HTR-8/SVneo (cell line): ENCODE measurements around the gene BTBD10.

Source experiments
- DNase-seq: peaks from one replicate; pipeline ENCODE4 v3.0.0; 2011; ENCODE audit warnings: low spot score, mixed read lengths; ENCODE audit not compliant: insufficient read length
- FAIRE-seq: peaks from 2 replicates; lab custom pipeline; 2011; peaks lifted over from hg19 to GRCh38; lab: Jason Lieb, UNC

BTBD10 gene

DNA sequence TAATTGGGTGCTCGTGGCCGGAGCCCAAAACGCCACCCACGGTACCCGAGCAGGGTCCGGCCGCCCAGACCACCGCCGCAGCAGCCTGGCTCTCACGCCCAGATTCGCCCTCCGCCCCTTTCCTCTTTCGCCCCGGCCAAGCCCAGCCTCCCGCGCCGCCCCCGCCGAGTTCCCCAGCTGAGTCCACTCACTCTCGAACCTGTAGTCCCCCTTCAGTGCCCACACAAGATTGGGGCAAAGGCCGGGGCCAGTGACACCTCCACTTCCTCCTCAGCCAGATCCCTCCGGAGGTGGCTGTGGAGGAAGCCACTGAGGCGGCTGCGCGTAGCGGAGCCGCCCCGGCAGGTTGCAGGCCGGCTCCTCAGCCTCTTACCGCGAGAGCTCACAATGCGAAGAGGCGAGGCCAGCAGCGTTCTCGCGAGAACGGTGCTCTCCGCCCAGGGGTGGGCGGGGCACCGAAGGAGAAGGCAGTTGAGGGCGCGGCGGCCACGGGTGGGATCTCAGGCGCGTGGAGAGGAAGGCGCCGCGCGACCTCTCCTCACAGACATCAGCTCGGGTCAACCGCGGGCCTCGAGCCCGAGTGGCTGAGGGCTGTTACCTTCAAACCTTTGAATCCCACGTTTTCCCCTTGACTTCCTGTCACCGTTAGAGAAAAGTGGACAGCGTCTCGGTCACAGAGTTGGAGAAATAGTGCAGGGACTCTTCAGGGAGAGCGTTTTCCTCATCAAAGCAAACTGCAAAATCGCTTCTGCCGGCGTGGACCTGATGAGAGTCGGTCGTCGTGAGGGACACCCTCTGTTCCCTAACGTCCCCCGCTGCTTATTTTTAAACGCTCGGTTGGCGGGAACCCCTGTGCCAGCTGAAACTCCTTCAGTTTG is at the start of gene BTBD10:
Gene BTBD10 (minus strand): TSS at position 322 of the 878 bp plus-strand sequence. CDS start 18,098 bp downstream, outside the sequence.
- peak; percentile 89 for DNase-seq
- peak; percentile 84 for FAIRE-seq

DNA sequence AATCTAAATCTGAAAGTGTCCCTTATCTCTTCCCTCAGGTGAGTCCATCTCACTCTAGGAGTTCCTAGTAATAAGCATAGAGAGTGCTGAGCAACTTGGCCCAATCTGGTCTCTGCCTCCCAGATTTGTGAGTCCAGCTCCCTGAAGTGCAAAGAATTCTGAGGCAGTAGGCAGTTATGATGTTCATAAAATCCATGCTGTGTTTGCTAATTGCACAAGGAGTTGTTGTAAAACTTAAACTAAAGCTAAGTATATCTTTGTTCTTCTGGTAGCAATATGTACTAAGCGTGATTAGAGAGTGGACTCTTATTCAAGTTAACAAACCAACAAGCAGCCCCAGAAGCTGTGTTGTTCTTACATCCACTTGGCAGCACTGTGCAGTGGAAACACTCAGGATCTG is 40.4 kb upstream of the BTBD10 start:
- FAIRE-seq, result no peak
- no peak for DNase-seq

- DNase-seq, result no peak
- no peak for FAIRE-seq
These were observed 39.5 kb upstream of the BTBD10 start for GRCh38 chr11:13502492-13502891.

DNA sequence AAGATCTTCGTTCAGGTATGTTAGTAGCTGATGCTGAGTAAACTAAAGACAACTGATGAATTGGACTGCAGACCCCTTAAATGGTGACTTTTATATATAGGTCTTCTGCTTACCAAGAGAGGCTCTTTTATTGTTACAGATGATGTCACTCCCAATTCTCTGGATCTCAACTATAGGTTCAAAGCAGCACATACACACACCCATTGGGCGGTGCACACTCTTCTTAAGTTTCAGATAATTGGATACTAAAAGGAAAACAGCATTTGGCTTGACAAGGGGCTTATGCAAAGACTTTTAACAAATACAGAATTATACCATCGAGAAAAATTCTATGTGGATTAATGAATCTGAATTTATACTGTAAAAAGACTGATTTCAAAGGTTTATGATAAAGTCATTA is 32.9 kb upstream of the BTBD10 start, which contains the start of gene PTH:
Gene PTH (minus strand): TSS at position 69 of the 400 bp plus-strand sequence. CDS start 3,142 bp downstream, outside the sequence.
- FAIRE-seq, result no peak

DNA sequence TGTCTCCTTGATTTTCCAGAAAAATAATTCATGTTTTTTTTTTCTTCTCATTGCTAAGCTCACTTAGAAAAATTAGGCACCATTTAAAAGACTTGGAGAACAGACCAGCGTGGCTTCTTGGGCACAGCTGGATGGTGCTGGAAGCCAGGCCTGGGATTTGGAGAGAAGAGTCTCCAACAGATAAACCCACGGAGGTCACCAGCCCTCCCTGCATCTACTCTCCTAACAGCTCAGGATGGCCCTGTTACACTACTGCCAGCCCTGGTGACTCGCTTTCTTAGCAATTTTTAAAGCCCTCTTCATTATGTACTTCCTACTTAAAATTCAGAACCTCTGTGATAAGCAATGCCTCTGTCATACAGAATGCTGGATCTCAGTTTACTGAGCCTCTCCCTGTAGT is 31.0 kb upstream of the BTBD10 start:
- DNase-seq (no peak), FAIRE-seq (no peak)

More for the DNA sequence above, 32.9 kb upstream of the BTBD10 start, which contains the start of gene PTH:
- DNase-seq, result no peak

DNA sequence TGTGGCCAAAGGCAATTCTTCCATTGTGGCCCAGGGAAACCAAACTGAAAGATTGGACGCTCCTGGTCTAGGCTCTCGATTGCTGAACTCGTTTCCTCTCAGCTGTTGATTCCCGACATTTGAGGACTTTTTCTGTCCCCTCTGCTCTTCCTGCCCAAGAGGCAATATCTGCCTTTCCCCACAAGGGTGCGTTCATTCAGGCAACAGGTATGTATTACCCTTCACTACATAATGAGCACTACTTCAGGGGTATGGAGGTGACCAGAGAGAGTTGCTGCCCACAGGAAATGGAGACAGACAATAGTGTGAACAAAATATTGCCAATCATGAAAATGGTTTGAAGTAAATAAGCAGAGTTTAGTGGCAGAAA is 24.6 kb upstream of the BTBD10 start:
- DNase-seq, result no peak
- FAIRE-seq, result no peak

- FAIRE-seq (no peak), DNase-seq (no peak)
These were observed 24.1 kb upstream of the BTBD10 start for GRCh38 chr11:13486926-13487660.

- DNase-seq, result no peak
- no peak for FAIRE-seq
These were observed 17.2 kb upstream of the BTBD10 start for GRCh38 chr11:13480198-13480597.

DNA sequence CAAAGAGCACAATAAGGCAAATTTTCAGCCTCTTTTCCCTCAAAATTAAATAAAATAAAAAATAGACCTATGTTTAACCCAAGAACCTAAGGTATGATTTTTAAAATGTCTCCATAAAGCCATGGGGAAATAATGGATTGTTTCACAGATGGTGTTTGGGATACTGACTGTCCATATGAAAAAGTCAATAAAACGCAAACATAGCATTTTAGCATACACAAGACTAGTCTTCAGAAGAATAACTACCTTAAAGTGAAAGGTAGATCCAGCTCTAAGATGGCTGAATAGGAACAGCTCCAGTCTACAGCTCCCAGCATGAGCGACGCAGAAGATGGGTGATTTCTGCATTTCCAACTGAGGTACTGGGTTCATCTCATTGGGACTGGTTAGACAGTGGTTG is 16.7 kb upstream of the BTBD10 start:
- DNase-seq (no peak), FAIRE-seq (no peak)

DNA sequence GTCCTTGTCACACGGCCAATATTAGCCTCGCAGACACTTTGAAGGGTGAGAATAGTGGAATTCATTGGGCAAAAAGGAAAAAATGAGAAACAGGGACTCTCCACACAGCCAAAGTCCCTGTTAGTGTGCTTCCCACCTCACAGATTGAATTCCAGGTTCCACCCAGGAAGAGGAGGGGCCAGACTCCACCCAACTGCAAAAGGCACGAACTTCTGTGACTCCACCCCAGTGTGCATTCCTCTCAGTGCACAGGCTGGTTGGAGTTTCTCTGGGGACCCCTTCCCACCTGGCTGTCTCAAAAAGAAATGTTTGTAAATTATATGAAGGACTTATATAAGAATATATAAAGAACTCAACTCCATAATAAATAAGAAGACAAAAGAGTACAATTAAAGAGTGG is 12.1 kb upstream of the BTBD10 start:
- FAIRE-seq, result no peak
- DNase-seq, result no peak

- DNase-seq (no peak), FAIRE-seq (no peak)
These were observed 10.1 kb upstream of the BTBD10 start for GRCh38 chr11:13473013-13473722.

- FAIRE-seq (no peak), DNase-seq (no peak)
These were observed 5.7 kb upstream of the BTBD10 start for GRCh38 chr11:13468750-13469149.

GRCh38 chr11:13465909-13466371 is 2.9 kb upstream of the BTBD10 start:
- DNase-seq (peak; percentile 45), FAIRE-seq (no peak)

DNA sequence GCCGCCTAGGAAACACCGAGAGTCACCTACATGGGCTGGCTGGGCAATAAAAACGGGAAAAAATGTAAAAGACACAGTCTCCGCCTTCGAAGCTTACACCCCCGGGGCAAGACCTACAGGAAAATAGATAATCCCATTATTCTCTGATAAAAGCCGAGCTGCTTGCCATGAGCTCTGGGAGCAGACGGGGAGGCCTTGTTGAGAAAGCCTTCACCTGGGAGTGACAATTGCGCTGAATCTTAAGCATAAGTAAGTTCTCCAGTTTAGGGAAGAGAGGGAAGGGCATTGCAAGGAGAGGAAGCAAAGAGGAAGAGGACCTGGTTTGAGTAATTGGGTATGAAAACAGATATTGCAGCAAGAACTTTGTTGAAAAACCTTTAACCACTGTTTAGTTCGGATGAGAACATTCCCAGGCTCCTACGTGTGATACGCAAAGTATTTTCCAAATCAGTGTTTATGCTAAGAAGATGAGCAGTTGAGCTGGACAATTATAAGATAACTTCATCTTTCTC is 813 bp upstream of the BTBD10 start:
- DNase-seq, result no peak
- no peak for FAIRE-seq

GRCh38 chr11:13462311-13462900 is 616 bp downstream of the BTBD10 start:
- DNase-seq (peak; percentile 55), FAIRE-seq (peak; percentile 20)

DNA sequence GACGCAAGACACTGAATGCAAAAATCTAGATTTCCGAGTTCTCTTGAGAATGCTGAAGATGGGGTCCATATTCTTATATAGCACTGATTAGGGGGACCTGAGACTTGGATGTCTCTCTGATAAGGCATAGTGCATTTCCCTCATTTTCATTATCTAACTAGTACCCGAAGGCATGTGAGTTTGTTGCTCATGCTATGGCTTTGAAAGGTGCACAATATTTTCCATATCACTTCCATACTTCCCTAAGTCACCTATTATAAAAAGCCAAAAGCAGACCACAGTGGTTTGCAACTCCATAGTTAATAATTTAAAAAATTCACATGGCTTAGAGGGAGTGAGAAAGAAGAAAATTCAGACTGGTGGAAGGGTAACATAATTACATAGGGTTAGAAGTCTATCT is 1.7 kb downstream of the BTBD10 start:
- FAIRE-seq (no peak), DNase-seq (no peak)

DNA sequence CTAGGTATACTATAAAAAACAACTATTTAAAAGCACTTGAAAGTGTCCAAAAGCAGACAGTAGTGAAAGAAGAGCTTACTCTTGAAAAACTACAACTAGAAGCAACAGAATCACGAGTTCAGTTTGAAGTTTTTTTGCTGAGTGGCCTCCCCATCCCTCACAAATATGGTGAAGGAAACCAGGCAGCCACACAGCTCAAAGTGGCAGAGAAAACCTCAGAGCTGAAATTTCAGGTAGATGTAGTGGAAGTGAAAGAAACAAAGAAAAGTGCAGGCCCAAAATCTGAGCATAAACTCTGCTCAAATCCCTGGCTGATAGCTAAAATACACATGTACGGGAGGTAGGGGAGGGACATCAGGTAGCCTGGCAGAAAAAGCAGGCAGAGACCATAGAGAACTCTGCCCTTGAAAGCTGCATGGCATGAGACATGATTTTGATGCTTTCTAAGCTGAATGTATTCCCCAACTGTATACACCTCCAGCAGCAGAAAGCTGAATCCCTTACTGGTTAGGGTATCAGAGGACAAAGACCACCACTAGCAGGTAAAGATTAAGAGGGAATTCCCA is 12.1 kb downstream of the BTBD10 start:
- DNase-seq (no peak), FAIRE-seq (no peak)

DNA sequence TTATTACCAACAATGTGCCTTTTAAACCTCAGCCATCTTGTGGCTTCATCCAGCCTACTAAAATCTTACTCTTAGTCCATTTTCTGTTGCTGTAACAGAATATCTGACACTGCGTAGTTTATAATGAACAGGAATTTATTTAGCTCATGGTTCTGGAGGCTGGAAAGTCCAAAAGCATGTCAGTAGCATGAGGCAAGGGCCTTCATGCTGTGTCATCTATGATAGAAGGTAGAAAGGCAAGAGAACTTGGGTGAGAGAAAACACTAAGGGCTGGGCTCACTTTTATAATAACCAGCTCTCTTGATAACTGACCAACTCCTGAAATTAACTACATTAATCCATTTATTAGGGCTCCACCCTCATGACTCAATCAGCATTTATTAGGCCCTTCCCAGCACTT is 13.5 kb downstream of the BTBD10 start:
- FAIRE-seq (no peak), DNase-seq (no peak)

GRCh38 chr11:13448876-13449275 is 14.1 kb downstream of the BTBD10 start:
- FAIRE-seq (no peak), DNase-seq (no peak)

- FAIRE-seq (no peak), DNase-seq (peak; percentile 14)
These were observed 16.6 kb downstream of the BTBD10 start for GRCh38 chr11:13446444-13446843.
